Measurements from ENCODE around the gene TFIP11.

DNA sequence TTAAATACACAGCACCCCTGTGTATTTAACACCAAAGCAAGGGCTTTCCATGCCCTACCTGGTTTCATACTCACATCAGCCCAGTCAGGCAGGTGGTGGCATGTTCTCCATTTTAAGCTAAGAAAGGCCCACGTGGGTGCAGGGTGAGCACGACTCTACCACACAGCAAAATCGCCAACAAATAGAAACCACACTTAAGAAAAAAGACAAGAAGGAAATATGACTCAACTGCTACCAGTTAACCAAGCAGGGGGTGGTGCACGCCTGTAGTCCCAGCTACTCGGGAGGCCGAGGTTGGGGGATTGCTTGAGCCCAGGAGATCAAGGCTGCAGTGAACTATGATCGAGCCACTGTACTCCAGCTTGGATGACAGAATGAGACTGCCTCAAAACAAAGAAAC is 35.2 kb upstream of the TFIP11 start:
- no peak for TF ChIP-seq CTCF (IDR thresholded peaks at IDR 0.05; ENCODE audit: low read depth, low read length)
- no peak for TF ChIP-seq POLR2A (IDR thresholded peaks at IDR 0.05; ENCODE audit: extremely low read depth, insufficient read length)

Measured in NB4 (cell line).